Mammary epithelial cell (primary cell): ENCODE results near the gene AGFG1.

Experiments used
- EZH2 ChIP-seq: IDR thresholded peaks from 2 replicates; pipeline ENCODE4 v1.6.1; 2012; ENCODE audit warnings: low read length, inconsistent platforms, borderline replicate concordance
- TF ChIP-seq, protein P1 (sequence below), 2 donors: IDR thresholded peaks in 1 of 2; conservative IDR thresholded peaks in 1 of 2; 2 replicates each; pipeline ENCODE4 v1.5.1; 2011 to 2012; ENCODE audit warnings: inconsistent platforms in 2 of 2, low read length in 2 of 2, mild to moderate bottlenecking in 2 of 2, control low read depth in 1 of 2, low read depth in 1 of 2; ENCODE audit not compliant: insufficient read depth in 1 of 2; ENCODE audit errors: extremely low read depth in 1 of 2

DNA sequence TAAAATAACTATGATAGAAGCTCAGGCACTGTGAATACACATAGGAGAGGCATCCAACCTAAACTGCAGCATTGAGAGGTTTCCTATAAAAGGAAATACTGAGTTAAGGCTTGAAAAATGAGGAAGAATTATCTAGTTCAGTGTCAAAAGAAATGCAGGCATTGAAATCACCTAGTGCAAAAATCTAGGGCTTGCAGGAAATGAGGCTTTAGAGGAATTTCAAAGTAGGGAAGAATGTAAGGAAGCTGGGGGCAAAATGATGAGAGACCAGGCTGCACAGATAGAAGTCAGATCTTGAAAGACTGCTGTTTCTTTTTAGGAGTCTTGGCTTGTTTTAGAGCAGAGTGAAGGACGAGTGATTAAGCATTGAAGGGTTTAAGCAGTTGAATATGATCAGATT, 98.7 kb downstream of the AGFG1 start:
- TF ChIP-seq, protein P1, sequence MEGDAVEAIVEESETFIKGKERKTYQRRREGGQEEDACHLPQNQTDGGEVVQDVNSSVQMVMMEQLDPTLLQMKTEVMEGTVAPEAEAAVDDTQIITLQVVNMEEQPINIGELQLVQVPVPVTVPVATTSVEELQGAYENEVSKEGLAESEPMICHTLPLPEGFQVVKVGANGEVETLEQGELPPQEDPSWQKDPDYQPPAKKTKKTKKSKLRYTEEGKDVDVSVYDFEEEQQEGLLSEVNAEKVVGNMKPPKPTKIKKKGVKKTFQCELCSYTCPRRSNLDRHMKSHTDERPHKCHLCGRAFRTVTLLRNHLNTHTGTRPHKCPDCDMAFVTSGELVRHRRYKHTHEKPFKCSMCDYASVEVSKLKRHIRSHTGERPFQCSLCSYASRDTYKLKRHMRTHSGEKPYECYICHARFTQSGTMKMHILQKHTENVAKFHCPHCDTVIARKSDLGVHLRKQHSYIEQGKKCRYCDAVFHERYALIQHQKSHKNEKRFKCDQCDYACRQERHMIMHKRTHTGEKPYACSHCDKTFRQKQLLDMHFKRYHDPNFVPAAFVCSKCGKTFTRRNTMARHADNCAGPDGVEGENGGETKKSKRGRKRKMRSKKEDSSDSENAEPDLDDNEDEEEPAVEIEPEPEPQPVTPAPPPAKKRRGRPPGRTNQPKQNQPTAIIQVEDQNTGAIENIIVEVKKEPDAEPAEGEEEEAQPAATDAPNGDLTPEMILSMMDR (conservative IDR thresholded peaks at IDR 0.05 in 1 of 2, IDR thresholded peaks at IDR 0.05 in 1 of 2; ENCODE audit: extremely low read depth in 1 of 2, insufficient read depth in 1 of 2, low read depth in 1 of 2, low read length in 2 of 2): no peak
- no peak for TF ChIP-seq EZH2
